Liver (tissue), 9 donors: ENCODE measurements around the gene ZNF565. TPM values are rescaled to one million over a fixed set of nuclear protein-coding genes. Genes with fewer than 3 reads are reported as not detected.

ENCODE experiments used
- DNase-seq: peaks from one replicate; pipeline ENCODE4 v3.0.0-alpha.2; 2017; ENCODE audit warnings: low spot score
- H3K27ac ChIP-seq, 2 donors: one replicate each; pipeline ENCODE4 v1.7.0; 2013; ENCODE audit warnings: inconsistent platforms in 2 of 2, low read length in 2 of 2, control low read depth in 1 of 2, low read depth in 1 of 2, mild to moderate bottlenecking in 1 of 2
- H3K27me3 ChIP-seq, 4 donors: one replicate each; pipeline versions ENCODE4 v1.6.1 to v1.7.0; 2013; ENCODE audit warnings: low read length in 3 of 4, inconsistent platforms in 1 of 4, mild to moderate bottlenecking in 1 of 4, moderate library complexity in 1 of 4; ENCODE audit not compliant: control insufficient read depth in 4 of 4, insufficient read depth in 4 of 4
- H3K36me3 ChIP-seq, 4 donors: one replicate each; pipeline versions ENCODE4 v1.6.1 to v1.7.0; 2013; ENCODE audit warnings: low read length in 3 of 4, mild to moderate bottlenecking in 3 of 4, low read depth in 1 of 4, moderate library complexity in 1 of 4; ENCODE audit not compliant: control insufficient read depth in 4 of 4, insufficient read depth in 3 of 4
- H3K4me1 ChIP-seq, 4 donors: one replicate each; pipeline versions ENCODE4 v1.6.1 to v1.7.0; 2013; ENCODE audit warnings: low read length in 3 of 4, mild to moderate bottlenecking in 3 of 4, moderate library complexity in 1 of 4; ENCODE audit not compliant: control insufficient read depth in 4 of 4, insufficient read depth in 4 of 4
- H3K4me3 ChIP-seq, 3 donors: one replicate each; pipeline versions ENCODE4 v1.6.1 to v1.7.0; 2013; ENCODE audit warnings: low read length in 3 of 3, control low read depth in 1 of 3, low read depth in 1 of 3, mild to moderate bottlenecking in 1 of 3
- H3K9ac ChIP-seq, 2 donors: one replicate each; pipeline ENCODE4 v1.7.0; 2013; ENCODE audit warnings: low read length in 2 of 2, mild to moderate bottlenecking in 2 of 2, moderate library complexity in 2 of 2, control low read depth in 1 of 2, low read depth in 1 of 2
- H3K9me3 ChIP-seq, 4 donors: one replicate each; pipeline versions ENCODE4 v1.6.1 to v1.7.0; 2013; ENCODE audit warnings: low read length in 3 of 4; ENCODE audit not compliant: control insufficient read depth in 4 of 4
- EGR1 ChIP-seq, 2 donors: IDR thresholded peaks; 2 replicates each; pipeline ENCODE4 v1.6.1; 2016 to 2018; ENCODE audit warnings: antibody characterized with exemption in 2 of 2, low read depth in 2 of 2
- FOXA1 ChIP-seq: IDR thresholded peaks from 2 replicates; pipeline ENCODE4 v1.6.1; 2016; ENCODE audit warnings: antibody characterized with exemption
- FOXA2 ChIP-seq: IDR thresholded peaks from 2 replicates; pipeline ENCODE4 v1.6.1; 2016; ENCODE audit warnings: antibody characterized with exemption
- GABPA ChIP-seq, 2 donors: IDR thresholded peaks in 1 of 2; conservative IDR thresholded peaks in 1 of 2; 2 replicates each; pipeline ENCODE4 v1.6.1; 2016; ENCODE audit warnings: antibody characterized with exemption in 2 of 2, mild to moderate bottlenecking in 1 of 2, moderate library complexity in 1 of 2
- HNF4A ChIP-seq, 2 donors: conservative IDR thresholded peaks; 2 replicates each; pipeline ENCODE4 v1.6.1; 2016; ENCODE audit warnings: antibody characterized with exemption in 2 of 2, mild to moderate bottlenecking in 2 of 2
- HNF4G ChIP-seq: IDR thresholded peaks from 2 replicates; pipeline ENCODE4 v1.6.1; 2016; ENCODE audit warnings: antibody characterized with exemption
- JUND ChIP-seq, 2 donors: IDR thresholded peaks; 2 replicates each; pipeline ENCODE4 v1.6.1; 2016; ENCODE audit warnings: antibody characterized with exemption in 2 of 2
- MAX ChIP-seq: IDR thresholded peaks from 2 replicates; pipeline ENCODE4 v1.6.1; 2016; ENCODE audit warnings: antibody characterized with exemption
- NR2F2 ChIP-seq: IDR thresholded peaks from 2 replicates; pipeline ENCODE4 v1.6.1; 2016; ENCODE audit warnings: antibody characterized with exemption
- RAD21 ChIP-seq, 2 donors: IDR thresholded peaks; 2 replicates each; pipeline ENCODE4 v1.6.1; 2016; ENCODE audit warnings: antibody characterized with exemption in 2 of 2, mild to moderate bottlenecking in 2 of 2
- RXRA ChIP-seq, 2 donors: IDR thresholded peaks; 2 replicates each; pipeline ENCODE4 v1.6.1; 2017 to 2018; ENCODE audit warnings: antibody characterized with exemption in 2 of 2, mild to moderate bottlenecking in 1 of 2
- SP1 ChIP-seq: IDR thresholded peaks from 2 replicates; pipeline ENCODE4 v1.6.1; 2018; ENCODE audit warnings: antibody characterized with exemption, mild to moderate bottlenecking
- TAF1 ChIP-seq: conservative IDR thresholded peaks from 2 replicates; pipeline ENCODE4 v1.6.1; 2016; ENCODE audit warnings: antibody characterized with exemption, mild to moderate bottlenecking
- YY1 ChIP-seq: IDR thresholded peaks from 2 replicates; pipeline ENCODE4 v1.6.1; 2016; ENCODE audit warnings: antibody characterized with exemption, mild to moderate bottlenecking
- WGBS: extraction: QIAGEN DNeasy Blood & Tissue Kit; methylation state at CpG from one replicate; pipeline ENCODE4 v1.1.7; 2013; 5-methylcytosine and 5-hydroxymethylcytosine counted together
- polyA plus RNA-seq, 2 donors: library from polyadenylated mRNA; stranded (reverse) in 1 of 2; unstranded in 1 of 2; fragments of 200-250 nt in 1 of 2; fragments of >200 nt in 1 of 2; fragmentation: Nextera tagmentation in 1 of 2; extraction: Ambion mirVana in 1 of 2; gene quantifications; one replicate each; pipeline versions ENCODE4 v1.2.1 to v1.2.3, GENCODE V29; 2013 to 2015
- total RNA-seq, 2 donors: library from RNA; depleted of rRNA; stranded (reverse); fragments of >200 nt; gene quantifications; one replicate each; pipeline ENCODE4 v1.2.3, GENCODE V29; 2014
- TF ChIP-seq, protein P1 (sequence below): IDR thresholded peaks from 2 replicates; pipeline ENCODE4 v1.6.1; 2016; ENCODE audit warnings: antibody characterized with exemption
- TF ChIP-seq, protein P2 (sequence below): fragments of 150-350 bp; IDR thresholded peaks from 2 replicates; pipeline ENCODE4 v1.5.1; 2017; ENCODE audit warnings: improper control_type of control experiment, low read depth, low read length; ENCODE audit not compliant: missing input control
- TF ChIP-seq, protein P3 (sequence below): IDR thresholded peaks from 2 replicates; pipeline ENCODE4 v1.6.1; 2016; ENCODE audit warnings: antibody characterized with exemption
- TF ChIP-seq, protein P4 (sequence below): IDR thresholded peaks from 2 replicates; pipeline ENCODE4 v1.6.1; 2016; ENCODE audit warnings: antibody characterized with exemption, mild to moderate bottlenecking
- donor health status: healthy.
- donor health status: healthy.
- donor health status: healthy.
- donor health status: healthy.
- donor health status: healthy.

Gene ZNF565
- total and polyA plus RNA-seq, 4 donors = 0.95 to 4.9 (median 2.2) TPM

DNA sequence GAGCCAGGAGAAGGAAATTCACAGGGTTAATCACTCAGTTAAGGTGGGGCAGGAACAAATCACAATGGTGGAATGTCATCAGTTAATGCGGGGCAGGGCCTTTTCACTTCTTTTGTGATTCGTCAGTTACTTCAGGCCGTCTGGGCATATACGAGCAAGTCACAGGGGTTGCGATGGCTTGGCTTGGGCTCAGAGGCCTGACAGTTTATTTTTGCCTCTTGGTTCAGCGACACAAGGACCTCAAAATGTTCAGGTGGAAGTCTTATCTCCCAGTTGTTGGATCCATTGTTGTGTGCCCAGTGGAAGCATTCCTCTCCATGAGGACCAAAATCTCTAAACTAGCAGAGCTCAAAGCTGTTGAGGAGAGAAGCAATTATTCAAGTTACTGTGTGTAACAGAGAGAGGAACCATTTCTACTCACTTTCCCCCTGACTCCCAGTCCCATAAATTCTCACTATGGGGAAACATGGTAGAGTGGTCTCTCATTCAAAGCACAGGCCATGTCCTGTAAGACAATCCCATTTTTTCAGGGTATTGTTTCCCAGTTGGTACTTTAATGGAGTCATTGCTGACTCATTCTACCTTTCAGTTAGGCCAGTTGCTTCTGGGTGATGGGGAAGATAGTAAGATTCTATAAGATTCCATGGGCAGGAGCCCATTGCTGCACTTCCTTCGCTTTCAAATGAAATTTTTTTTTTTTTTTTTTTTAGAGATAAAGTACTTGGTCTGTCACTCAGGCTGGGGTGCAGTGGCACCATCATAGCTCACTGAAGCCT is 53.5 kb downstream of the ZNF565 start:
- DNase-seq = no peak
- no peak overlapping the region for H3K9ac ChIP-seq
- H3K27ac ChIP-seq = no peak overlapping the region
- no peaks in the 10 kb centered on the region for H3K27me3 ChIP-seq
- no peaks in the 10 kb centered on the region for H3K9me3 ChIP-seq
- TF ChIP-seq SP1 (no peak), GABPA (IDR thresholded peaks at IDR 0.05 in 1 of 2, conservative IDR thresholded peaks at IDR 0.05 in 1 of 2) (no peak), HNF4A (conservative IDR thresholded peaks at IDR 0.05) (no peak), HNF4G (no peak), TAF1 (no peak), EGR1 (IDR thresholded peaks at IDR 0.05; ENCODE audit: low read depth in 2 of 2) (no peak)
- TF ChIP-seq, protein P1, sequence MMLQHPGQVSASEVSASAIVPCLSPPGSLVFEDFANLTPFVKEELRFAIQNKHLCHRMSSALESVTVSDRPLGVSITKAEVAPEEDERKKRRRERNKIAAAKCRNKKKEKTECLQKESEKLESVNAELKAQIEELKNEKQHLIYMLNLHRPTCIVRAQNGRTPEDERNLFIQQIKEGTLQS = no peak
- WGBS = 96% methylated on average over 7 of the region's 7 CpGs
- H3K36me3 ChIP-seq = peaks cover 0 to 2% (median 0%) of the 10 kb centered on the region in 4 donors
- no peaks in the 10 kb centered on the region for H3K4me1 ChIP-seq
- no peak overlapping the region for H3K4me3 ChIP-seq

DNA sequence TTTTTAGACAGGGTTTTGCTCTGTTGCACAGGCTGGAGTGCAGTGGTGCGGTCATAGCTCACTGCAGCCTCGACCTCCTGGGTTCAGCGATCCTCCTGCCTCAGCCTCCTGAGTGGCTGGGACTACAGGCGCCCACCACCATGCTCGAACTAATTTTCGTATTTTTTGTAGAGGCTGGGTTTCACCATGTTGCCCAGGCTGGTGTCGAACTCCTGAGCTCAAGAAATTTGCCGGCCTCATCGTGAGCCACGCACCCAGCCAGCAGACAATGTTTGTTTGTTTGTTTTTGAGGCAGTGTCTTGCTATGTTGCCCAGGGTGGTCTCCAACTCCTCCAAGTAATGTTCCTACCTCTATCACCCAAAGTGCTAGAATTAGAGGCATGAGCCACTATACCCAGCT is 61.3 kb downstream of the ZNF565 start:
- Histone ChIP-seq H3K4me1 (no peaks in the 10 kb centered on the region), H3K9me3 (no peaks in the 10 kb centered on the region), H3K27me3 (no peaks in the 10 kb centered on the region), H3K9ac (no peak overlapping the region), H3K4me3 (no peak overlapping the region), H3K27ac (no peak overlapping the region), H3K36me3 (peaks cover 11 to 28% (median 17%) of the 10 kb centered on the region in 4 donors)
- 93% methylated on average over 10 of the region's 10 CpGs for WGBS
- no peak for TF ChIP-seq YY1
- no peak for TF ChIP-seq FOXA2
- TF ChIP-seq JUND (IDR thresholded peaks at IDR 0.05) = no peak
- TF ChIP-seq HNF4A (conservative IDR thresholded peaks at IDR 0.05) = no peak
- TF ChIP-seq HNF4G = no peak
- TF ChIP-seq, protein P2, sequence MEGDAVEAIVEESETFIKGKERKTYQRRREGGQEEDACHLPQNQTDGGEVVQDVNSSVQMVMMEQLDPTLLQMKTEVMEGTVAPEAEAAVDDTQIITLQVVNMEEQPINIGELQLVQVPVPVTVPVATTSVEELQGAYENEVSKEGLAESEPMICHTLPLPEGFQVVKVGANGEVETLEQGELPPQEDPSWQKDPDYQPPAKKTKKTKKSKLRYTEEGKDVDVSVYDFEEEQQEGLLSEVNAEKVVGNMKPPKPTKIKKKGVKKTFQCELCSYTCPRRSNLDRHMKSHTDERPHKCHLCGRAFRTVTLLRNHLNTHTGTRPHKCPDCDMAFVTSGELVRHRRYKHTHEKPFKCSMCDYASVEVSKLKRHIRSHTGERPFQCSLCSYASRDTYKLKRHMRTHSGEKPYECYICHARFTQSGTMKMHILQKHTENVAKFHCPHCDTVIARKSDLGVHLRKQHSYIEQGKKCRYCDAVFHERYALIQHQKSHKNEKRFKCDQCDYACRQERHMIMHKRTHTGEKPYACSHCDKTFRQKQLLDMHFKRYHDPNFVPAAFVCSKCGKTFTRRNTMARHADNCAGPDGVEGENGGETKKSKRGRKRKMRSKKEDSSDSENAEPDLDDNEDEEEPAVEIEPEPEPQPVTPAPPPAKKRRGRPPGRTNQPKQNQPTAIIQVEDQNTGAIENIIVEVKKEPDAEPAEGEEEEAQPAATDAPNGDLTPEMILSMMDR = no peak
- no peak for TF ChIP-seq TAF1
- TF ChIP-seq EGR1 (IDR thresholded peaks at IDR 0.05; ENCODE audit: low read depth in 2 of 2) = no peak
- TF ChIP-seq, protein P3, sequence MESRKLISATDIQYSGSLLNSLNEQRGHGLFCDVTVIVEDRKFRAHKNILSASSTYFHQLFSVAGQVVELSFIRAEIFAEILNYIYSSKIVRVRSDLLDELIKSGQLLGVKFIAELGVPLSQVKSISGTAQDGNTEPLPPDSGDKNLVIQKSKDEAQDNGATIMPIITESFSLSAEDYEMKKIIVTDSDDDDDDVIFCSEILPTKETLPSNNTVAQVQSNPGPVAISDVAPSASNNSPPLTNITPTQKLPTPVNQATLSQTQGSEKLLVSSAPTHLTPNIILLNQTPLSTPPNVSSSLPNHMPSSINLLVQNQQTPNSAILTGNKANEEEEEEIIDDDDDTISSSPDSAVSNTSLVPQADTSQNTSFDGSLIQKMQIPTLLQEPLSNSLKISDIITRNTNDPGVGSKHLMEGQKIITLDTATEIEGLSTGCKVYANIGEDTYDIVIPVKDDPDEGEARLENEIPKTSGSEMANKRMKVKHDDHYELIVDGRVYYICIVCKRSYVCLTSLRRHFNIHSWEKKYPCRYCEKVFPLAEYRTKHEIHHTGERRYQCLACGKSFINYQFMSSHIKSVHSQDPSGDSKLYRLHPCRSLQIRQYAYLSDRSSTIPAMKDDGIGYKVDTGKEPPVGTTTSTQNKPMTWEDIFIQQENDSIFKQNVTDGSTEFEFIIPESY = no peak
- TF ChIP-seq GABPA (IDR thresholded peaks at IDR 0.05 in 1 of 2, conservative IDR thresholded peaks at IDR 0.05 in 1 of 2) = no peak
- TF ChIP-seq NR2F2 = no peak
- TF ChIP-seq RAD21 (IDR thresholded peaks at IDR 0.05) = no peak
- no peak for TF ChIP-seq FOXA1
- TF ChIP-seq, protein P4, sequence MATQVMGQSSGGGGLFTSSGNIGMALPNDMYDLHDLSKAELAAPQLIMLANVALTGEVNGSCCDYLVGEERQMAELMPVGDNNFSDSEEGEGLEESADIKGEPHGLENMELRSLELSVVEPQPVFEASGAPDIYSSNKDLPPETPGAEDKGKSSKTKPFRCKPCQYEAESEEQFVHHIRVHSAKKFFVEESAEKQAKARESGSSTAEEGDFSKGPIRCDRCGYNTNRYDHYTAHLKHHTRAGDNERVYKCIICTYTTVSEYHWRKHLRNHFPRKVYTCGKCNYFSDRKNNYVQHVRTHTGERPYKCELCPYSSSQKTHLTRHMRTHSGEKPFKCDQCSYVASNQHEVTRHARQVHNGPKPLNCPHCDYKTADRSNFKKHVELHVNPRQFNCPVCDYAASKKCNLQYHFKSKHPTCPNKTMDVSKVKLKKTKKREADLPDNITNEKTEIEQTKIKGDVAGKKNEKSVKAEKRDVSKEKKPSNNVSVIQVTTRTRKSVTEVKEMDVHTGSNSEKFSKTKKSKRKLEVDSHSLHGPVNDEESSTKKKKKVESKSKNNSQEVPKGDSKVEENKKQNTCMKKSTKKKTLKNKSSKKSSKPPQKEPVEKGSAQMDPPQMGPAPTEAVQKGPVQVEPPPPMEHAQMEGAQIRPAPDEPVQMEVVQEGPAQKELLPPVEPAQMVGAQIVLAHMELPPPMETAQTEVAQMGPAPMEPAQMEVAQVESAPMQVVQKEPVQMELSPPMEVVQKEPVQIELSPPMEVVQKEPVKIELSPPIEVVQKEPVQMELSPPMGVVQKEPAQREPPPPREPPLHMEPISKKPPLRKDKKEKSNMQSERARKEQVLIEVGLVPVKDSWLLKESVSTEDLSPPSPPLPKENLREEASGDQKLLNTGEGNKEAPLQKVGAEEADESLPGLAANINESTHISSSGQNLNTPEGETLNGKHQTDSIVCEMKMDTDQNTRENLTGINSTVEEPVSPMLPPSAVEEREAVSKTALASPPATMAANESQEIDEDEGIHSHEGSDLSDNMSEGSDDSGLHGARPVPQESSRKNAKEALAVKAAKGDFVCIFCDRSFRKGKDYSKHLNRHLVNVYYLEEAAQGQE = no peak
- TF ChIP-seq RXRA (IDR thresholded peaks at IDR 0.05) = no peak
- TF ChIP-seq MAX = no peak
- TF ChIP-seq, protein P1 = no peak
- no peak for TF ChIP-seq SP1
- no peak for DNase-seq
